Astrocyte of the spinal cord (primary cell): ENCODE results near the gene NDRG3.
"Not testable (repeated sequence)": the region's sequence is repeated elsewhere in the genome, so short reads cannot be mapped to it uniquely, and the experiment has no call there.

Source experiments
- DNase-seq: peaks from one replicate; pipeline ENCODE4 v3.0.0; 2011; ENCODE audit warnings: low read depth, low spot score
- H3K4me3 ChIP-seq: 2 replicates; pipeline ENCODE4 v1.5.1; 2011; ENCODE audit warnings: low read depth, mild to moderate bottlenecking, low read length, moderate library complexity
- in situ Hi-C: cut with HindIII; loops from 2 replicates; pipeline ENCODE4 v1.10.0; 2017; ENCODE audit warnings: low sequenced_read_pairs
- TF ChIP-seq, protein P1 (sequence below): IDR thresholded peaks from 2 replicates; pipeline ENCODE4 v1.5.1; 2012; ENCODE audit warnings: low read depth, mild to moderate bottlenecking, low read length, inconsistent platforms

NDRG3 gene

GRCh38 chr20:36676701-36677421 is 69.0 kb downstream of the NDRG3 start:
- TF ChIP-seq, protein P1, sequence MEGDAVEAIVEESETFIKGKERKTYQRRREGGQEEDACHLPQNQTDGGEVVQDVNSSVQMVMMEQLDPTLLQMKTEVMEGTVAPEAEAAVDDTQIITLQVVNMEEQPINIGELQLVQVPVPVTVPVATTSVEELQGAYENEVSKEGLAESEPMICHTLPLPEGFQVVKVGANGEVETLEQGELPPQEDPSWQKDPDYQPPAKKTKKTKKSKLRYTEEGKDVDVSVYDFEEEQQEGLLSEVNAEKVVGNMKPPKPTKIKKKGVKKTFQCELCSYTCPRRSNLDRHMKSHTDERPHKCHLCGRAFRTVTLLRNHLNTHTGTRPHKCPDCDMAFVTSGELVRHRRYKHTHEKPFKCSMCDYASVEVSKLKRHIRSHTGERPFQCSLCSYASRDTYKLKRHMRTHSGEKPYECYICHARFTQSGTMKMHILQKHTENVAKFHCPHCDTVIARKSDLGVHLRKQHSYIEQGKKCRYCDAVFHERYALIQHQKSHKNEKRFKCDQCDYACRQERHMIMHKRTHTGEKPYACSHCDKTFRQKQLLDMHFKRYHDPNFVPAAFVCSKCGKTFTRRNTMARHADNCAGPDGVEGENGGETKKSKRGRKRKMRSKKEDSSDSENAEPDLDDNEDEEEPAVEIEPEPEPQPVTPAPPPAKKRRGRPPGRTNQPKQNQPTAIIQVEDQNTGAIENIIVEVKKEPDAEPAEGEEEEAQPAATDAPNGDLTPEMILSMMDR = no peak
- H3K4me3 ChIP-seq = no peak overlapping the region
- in situ Hi-C loops = no loop called here
- DNase-seq = no peak

GRCh38 chr20:36675545-36675944 is 70.3 kb downstream of the NDRG3 start:
- H3K4me3 ChIP-seq, DNase-seq, in situ Hi-C loops: not testable (repeated sequence)

GRCh38 chr20:36672991-36673390 is 72.9 kb downstream of the NDRG3 start:
- TF ChIP-seq, protein P1 = no peak
- H3K4me3 ChIP-seq = no peak overlapping the region
- DNase-seq = no peak
- in situ Hi-C loops = no loop called here

DNA sequence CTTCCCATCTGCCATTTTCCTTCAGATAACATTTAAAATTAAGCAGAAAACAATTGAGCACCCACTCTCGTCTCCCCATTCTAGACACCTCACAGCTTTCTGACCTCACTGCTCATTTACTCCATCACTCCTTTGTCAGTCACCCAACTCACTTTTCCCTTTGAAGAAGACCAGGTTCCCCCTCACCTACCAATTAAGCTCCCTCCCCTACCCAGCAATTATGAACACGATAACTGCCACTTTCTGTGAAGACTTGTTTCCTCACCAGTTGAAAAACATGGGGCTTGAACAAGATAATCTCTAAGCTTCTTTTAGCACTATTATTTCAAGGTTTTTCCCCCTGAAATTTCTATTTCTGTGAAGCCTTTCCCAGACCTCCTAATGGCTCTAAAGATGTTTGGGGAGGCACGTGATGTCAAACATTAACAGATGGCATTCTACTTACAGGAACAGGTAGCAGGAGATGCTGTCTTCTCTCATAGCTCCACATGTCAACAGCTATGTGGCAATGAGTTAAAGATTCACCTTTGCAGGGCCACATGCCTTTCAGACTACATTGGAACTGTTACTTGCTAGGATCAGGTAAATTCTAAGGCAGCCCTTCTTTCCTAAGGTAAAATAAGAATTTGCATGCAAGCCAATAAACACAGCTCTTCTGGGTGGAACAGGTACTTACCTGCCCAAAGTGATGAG is 75.1 kb downstream of the NDRG3 start:
- H3K4me3 ChIP-seq = no peak overlapping the region
- TF ChIP-seq, protein P1 = no peak
- in situ Hi-C loops = no loop called here
- DNase-seq = no peak

DNA sequence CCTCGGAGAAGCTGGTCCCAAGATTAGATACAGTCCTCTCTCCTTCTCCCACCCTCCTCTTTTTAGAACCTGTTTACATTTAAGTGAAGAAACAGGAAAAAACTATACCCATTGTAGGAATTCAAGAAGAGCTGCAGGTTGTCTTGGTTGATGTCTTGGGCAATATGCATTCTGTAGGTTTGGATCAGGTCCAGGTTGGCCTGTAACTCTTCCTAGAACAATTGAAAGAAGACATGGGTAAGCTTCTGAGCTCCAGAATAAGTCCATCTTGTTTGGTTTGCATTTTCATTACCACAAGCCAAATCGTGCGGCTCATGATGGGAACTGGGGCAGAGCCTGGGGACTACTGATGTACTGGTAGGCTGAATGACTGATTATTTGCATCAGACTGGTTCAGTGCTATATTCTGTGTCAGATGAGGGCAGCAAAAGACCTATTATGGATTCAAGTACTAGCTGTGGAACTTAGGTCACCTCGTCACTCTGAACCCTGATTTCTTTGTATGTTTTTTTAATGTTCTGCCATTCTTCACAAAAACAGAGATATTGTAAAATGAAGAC is 79.6 kb downstream of the NDRG3 start:
- DNase-seq = peak; percentile 20
- in situ Hi-C loops = no loop called here
- TF ChIP-seq, protein P1 = no peak
- no peak overlapping the region for H3K4me3 ChIP-seq

DNA sequence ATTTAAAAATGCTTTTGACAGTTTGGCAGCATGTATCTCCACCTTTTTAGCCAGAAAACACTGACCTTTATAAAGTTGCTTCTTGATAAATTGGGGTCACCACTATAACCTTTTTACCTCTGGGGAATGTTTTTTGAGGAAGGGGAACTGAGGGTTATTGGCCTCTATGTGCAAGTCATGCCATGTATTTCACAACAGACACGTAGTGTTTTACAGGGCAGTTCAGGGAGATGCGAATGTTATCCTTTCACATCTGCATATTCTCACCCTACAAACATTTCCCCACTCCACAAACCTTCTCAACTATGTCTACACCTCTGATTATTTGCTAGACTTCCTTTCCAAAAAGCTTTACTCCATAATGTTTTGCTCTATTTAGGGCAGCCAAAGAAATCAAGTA is 82.9 kb downstream of the NDRG3 start:
- DNase-seq = no peak
- TF ChIP-seq, protein P1 = no peak
- no peak overlapping the region for H3K4me3 ChIP-seq
- in situ Hi-C loops = no loop called here

DNA sequence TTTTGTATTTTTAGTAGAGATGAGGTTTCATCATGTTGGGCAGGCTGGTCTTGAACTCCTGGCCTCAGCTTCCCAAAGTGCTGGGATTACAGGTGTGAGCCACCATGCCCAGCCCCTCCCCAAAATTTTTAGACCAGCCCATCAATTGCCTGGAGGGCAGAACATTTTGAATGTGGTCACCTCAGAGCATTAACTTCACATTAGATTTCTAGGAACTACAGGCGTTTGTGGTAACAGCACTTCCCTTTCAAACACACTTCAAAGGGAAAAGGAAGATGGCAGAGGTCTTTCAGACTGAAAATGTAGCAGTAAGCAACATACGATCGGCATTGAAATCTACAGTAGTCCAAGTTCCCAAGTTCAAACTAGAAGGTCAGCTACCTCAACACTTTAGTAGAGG is 87.6 kb downstream of the NDRG3 start:
- TF ChIP-seq, protein P1 = no peak
- no peak for DNase-seq
- in situ Hi-C loops = no loop called here
- H3K4me3 ChIP-seq = no peak overlapping the region
